NCI-H2227 (cell line): ENCODE measurements around the gene ATXN2.
"Not testable (repeated sequence)": the region's sequence is repeated elsewhere in the genome, so short reads cannot be mapped to it uniquely, and the experiment has no call there.

Experiments used
- DNase-seq: peaks from one replicate; lab custom pipeline; 2025; ENCODE audit not compliant: unreplicated experiment; lab: John Stamatoyannopoulos, UW

ATXN2 gene

GRCh38 chr12:111505601-111506036 lies 93.5 kb downstream of the ATXN2 start:
- DNase-seq: no peak

DNA sequence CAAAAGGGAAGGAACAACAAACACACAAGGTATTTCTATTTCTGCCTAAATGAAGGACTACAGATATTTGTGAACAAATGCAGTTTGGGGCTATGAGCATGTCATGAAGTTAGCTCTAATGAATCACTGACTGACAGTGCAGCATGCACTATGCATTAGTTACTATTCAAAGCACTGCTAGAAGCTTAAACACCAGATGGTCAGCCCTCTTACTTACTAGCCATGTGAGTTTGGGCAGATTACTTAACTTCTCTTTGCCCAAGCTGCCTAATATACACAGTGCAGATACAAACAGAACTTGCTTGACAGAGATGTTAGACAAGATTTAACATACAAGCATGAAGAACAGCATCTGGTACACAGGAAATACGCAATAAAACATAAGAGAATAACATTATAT lies 96.0 kb downstream of the ATXN2 start:
- no peak for DNase-seq

DNA sequence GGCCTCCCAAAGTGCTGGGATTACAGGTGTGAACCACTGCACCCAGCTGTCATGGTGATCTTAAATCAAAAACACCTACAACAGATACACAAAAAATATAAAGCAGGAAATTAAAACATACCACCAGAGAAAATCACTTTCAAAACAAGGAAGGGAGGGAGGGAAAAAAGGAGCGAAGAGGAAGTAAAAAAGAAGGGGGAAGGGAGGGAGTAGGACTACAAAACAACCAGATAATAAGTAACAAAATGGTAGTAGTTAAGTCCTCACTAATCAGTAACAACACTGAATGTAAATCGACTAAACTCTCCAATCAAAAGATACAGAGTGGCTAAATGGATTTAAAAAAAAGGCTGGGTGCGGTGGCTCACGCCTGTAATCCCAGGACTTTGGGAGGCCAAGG lies 104.4 kb downstream of the ATXN2 start:
- DNase-seq: no peak

DNA sequence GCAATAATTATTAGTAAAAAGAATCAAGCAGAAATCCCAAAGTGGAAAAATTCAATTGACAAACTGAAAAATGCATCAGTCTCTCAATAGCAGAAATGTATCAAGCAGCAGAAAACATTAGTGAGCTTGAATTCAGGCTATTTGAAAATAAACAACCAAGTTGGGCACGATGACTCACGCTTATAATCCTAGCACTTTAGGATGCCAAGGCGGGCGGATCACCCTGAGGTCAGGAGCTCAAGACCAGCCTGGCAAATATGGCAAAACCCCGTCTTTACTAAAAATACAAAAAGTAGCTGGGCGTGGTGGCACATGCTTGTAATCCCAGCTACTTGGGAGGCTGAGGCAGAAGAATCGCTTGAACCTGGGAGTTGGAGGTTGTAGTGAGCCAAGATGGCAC lies 106.1 kb downstream of the ATXN2 start:
- not testable (repeated sequence) for DNase-seq

- no peak for DNase-seq
Measured at GRCh38 chr12:111488798-111489197, 110.3 kb downstream of the ATXN2 start.

DNA sequence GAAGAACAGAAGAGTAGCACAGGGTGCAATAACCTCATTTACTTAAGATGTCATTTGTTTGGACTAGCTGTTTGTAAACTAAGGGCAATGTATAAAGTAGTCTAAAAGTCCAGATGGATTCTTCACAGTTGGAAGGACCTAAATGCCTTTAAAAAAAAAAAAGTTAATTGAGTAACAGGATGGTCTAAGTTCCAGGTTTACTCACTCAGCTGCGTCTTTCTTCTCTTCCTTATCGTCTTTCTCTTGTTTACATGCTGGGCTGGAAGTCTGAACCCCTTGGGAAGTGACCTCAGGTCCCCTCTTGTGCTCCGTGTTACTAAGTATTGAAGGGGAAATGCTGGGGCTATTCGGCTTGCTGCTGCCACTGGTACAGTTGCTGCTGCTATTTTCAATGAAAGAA lies 110.8 kb downstream of the ATXN2 start:
- DNase-seq: no peak

- DNase-seq: no peak
Measured at GRCh38 chr12:111482462-111482861, 116.7 kb downstream of the ATXN2 start.

DNA sequence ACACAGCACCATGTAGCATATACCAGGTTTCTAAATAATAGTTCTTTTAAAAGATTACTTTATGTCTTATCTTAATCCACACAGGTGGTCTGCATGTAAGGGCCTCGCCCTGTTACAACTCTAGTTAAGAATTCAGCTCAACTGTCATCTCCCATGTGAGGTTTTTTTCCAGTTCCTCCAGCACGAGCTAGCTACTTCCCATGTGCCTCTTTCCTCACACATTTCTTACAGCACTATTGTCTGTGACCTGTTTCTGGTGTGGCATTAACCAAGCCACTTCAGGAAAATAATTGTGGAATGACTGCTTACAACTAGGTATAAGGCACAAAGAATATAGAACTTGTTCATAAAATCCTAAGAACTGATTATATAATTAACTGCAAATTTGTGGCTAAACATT lies 127.9 kb downstream of the ATXN2 start:
- DNase-seq: no peak

DNA sequence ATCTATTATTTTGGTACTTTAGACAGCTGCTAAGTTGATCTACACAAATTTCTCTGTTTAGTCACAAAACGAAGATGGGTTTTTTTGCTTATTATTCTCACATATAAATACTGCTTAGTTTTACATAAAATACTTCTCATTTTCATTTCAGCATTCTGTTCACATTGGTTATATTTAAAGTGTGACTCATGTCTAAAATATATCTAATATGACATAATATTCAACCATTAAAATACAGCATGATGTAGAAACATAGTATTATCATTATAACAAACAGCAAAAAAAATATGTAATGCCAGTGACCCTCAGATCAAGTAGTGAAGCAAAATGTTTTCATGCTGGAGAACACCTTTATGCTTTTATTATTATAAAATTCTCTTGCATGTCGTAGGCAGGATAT lies 129.7 kb downstream of the ATXN2 start:
- no peak for DNase-seq

GRCh38 chr12:111467857-111468241 lies 131.3 kb downstream of the ATXN2 start:
- DNase-seq: no peak

DNA sequence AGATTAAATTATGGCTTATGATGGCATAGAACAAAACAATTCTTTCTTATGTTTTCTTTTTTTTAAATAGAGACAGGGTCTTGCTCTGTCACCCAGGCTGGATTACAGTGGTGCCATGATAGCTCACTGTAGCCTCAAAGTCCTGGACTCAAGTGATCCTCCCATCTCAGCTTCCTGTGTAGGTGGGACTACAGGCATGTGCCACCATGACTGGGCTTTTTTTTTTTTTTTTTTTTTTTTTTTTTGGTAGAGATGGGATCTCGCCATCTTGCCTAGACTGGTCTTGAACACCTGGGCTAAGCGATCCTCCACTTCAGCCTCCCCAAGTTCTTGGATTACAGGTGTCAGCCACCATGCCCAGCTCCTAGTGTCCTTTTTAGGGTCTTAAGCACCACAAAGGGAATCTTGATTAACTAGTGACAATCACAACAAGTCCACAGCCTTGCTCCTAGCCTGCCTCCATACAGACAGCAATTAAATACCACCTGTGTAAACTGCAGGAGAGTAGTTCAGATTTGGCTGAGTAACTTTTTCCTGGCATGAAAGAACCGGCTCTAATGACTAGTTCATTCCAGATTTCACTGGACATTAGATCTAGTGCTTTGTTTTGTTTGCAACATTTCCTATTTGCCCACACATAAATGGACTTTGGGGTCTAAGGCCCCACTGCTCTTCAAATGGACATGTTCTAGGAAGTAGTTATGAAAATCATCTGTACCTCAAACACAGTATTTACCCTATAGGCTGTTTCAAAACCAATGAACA lies 131.8 kb downstream of the ATXN2 start:
- DNase-seq: no peak

GRCh38 chr12:111462210-111462769 lies 136.8 kb downstream of the ATXN2 start:
- no peak for DNase-seq

DNA sequence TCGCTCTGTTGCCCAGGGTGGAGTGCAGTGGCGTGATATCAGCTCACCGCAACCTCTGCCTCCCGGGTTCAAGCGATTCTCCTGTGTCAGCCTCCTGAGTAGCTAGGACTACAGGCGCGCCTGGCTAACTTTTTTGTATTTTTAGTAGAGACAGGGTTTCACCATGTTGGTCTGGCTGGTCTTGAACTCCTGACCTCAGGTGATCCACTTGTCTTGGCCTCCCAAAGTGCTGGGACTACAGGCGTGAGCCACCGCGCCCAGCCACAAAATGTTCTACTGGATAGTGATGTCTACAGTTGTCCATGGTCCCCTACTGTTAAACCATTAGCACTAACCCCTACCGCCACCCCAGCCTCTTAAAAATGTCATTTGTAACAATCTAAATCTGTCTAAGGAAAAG lies 139.0 kb downstream of the ATXN2 start:
- DNase-seq: not testable (repeated sequence)

- DNase-seq: no peak
Measured at GRCh38 chr12:111458546-111459172, 140.5 kb downstream of the ATXN2 start.

DNA sequence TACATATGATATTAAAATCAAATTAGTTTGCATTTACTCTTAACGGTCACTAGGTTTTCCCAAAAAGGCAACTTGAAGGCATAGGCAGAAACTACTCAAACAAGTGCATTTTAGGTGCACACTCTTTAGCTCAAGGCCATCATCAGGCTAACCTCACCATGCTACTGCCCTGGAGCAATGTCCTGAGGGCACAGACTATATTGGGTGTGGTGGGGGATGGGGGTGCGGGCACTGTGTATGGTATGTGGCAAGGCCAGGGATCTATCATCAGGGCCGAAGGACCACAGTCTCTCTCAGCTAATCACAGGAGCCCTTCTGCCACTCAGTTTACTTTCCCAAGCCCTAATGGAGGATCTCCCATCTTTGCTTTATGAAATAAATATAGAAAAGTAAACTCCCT lies 141.5 kb downstream of the ATXN2 start:
- no peak for DNase-seq

DNA sequence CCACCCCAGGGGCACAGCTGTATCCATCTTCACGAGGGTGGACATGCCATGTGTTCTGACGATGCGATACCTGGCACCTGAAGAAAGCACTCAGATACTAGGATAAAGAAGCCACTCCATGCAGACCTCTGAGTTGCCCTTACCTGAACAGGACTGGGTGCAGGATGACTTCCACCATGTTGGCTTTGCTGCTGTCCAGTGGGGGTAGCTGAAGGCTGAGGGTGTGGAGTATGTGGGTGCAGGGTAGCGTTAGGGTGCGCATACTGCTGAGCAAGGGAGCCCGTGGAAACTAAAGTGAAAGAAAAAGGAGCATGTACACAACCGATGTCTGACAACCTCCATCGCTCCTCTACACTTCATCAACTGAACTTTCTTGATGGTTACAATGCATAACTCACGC lies 142.0 kb downstream of the ATXN2 start:
- no peak for DNase-seq

DNA sequence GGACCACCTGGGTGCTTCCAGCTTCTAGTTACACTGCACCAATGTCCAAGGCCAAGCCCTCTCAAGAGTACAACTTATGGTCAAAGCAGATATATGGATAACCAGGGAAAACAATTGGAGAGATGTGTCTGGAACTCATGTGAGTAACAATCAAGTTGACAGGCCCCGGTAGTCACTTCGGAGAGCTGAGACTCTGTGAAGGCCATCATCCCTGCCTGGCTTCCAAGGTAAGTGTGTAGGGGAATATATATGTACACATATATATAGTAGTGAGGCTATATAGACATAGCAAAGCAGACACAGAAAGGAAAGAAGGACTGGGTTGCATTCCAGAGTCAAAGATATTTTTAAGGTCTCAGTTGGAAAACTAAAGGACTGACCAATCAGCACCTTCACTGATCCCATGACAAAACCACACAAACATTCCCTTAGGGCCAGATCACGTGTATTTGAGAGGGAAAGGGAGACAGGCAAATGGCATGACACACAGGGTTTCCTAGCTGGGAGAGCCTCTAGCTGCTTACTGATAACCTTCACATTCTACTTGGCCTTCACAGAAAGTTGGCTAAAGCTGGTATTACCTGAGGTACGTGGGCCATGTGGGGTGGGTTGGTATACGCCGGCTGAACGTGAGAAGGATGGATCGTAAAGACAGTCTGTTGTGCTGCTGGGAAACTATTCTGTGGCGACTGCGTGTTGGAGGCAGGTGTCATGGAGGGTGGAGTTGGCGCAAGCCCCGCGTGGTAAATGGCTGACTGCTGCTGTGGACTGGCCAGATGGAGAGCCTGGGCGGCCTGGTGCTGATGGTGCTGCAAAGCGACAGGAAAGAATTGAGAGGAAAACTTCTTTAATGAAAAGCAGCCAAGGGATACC lies 143.4 kb downstream of the ATXN2 start:
- no peak for DNase-seq

GRCh38 chr12:111454716-111455447 lies 144.2 kb downstream of the ATXN2 start:
- DNase-seq: no peak

DNA sequence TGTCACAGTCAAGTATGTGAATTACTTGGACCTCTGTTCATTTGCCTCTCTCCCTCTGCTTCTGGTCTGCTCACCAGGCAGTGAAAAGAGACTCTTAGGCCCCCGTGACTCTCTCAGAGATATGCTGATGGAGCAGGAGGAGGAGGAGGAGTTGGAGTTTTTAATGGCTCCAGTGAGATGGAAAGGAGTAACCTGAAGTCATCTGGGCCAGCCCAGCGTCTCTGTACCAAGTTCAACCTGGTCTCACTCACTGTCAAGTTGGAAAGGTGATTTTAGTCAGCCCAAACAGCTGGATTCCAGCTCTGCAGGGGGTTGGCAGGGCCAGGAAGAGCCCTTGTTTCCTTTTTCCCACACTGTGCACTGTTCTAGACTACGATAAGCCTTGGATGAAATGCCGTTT lies 144.8 kb downstream of the ATXN2 start:
- DNase-seq: no peak

- no peak for DNase-seq
Measured at GRCh38 chr12:111453071-111453989, 145.8 kb downstream of the ATXN2 start.
